HepG2 (cell line): ENCODE results near the gene PRR11. TPM values are rescaled to one million over a fixed set of nuclear protein-coding genes. Genes with fewer than 3 reads are reported as not detected.

Experiments
- DR1 ChIP-seq: sonication (generic); formaldehyde crosslinking; IDR thresholded peaks from 2 replicates; pipeline ENCODE4 v1.8.0; 2021; ENCODE audit warnings: mild to moderate bottlenecking, missing genetic modification reagents, inconsistent platforms
- KLF13 ChIP-seq: sonication (generic); formaldehyde crosslinking; IDR thresholded peaks from 2 replicates; pipeline ENCODE4 v1.4.0; 2020; ENCODE audit warnings: mild to moderate bottlenecking, missing genetic modification reagents
- KMT2B ChIP-seq: IDR thresholded peaks from 2 replicates; pipeline ENCODE4 v1.6.1; 2016; ENCODE audit warnings: missing genetic modification reagents, missing compliant biosample characterization
- MEIS1 ChIP-seq: sonication (generic); formaldehyde crosslinking; IDR thresholded peaks from 2 replicates; pipeline ENCODE4 v1.9.0; 2021; ENCODE audit warnings: mild to moderate bottlenecking, missing genetic modification reagents, moderate library complexity, borderline replicate concordance
- MLLT10 ChIP-seq: sonication (generic); formaldehyde crosslinking; IDR thresholded peaks from 2 replicates; pipeline ENCODE4 v1.4.0; 2020; ENCODE audit warnings: missing genetic modification reagents
- PHF8 ChIP-seq: sonication (generic); formaldehyde crosslinking; IDR thresholded peaks from 2 replicates; pipeline ENCODE4 v1.5.0; 2020; ENCODE audit warnings: missing genetic modification reagents
- TBX2 ChIP-seq: sonication (generic); formaldehyde crosslinking; IDR thresholded peaks from 2 replicates; pipeline ENCODE4 v1.5.0; 2020; ENCODE audit warnings: missing genetic modification reagents, mild to moderate bottlenecking, borderline replicate concordance
- ZNF138 ChIP-seq: sonication (generic); formaldehyde crosslinking; IDR thresholded peaks from 2 replicates; pipeline ENCODE4 v1.5.0; 2020; ENCODE audit warnings: mild to moderate bottlenecking, low read depth, missing genetic modification reagents
- ZNF256 ChIP-seq: sonication (generic); formaldehyde crosslinking; conservative IDR thresholded peaks from 2 replicates; pipeline ENCODE4 v1.4.0; 2020; ENCODE audit warnings: missing genetic modification reagents
- ZNF768 ChIP-seq: sonication (generic); formaldehyde crosslinking; IDR thresholded peaks from 2 replicates; pipeline ENCODE4 v1.4.0; 2020; ENCODE audit warnings: missing genetic modification reagents
- polyA plus RNA-seq, 8 experiments: library from polyadenylated mRNA; depleted of rRNA in 3 of 8; stranded (reverse) in 7 of 8; unstranded in 1 of 8; fragments of >200 nt; fragmentation: Illumina TruSeq in 4 of 8; extraction: Trizol in 4 of 8; gene quantifications; 2 replicates each; pipeline versions ENCODE4 v1.2.1 to v1.2.3, GENCODE V29; 2011 to 2016; ENCODE audit warnings: low read depth in 4 of 8, missing spikeins in 1 of 8, mixed read lengths in 1 of 8; ENCODE audit not compliant: insufficient read depth in 1 of 8
- total RNA-seq, 5 experiments: library from RNA; depleted of rRNA; stranded (reverse); fragments of >200 nt; fragmentation: Illumina TruSeq; extraction: Trizol; gene quantifications; 2 replicates each; pipeline ENCODE4 v1.2.3, GENCODE V29; 2016; ENCODE audit warnings: low read depth in 1 of 5
- TF ChIP-seq, protein P1 (sequence below): sonication (generic); formaldehyde crosslinking; IDR thresholded peaks from 2 replicates; pipeline ENCODE4 v1.4.0; 2020; ENCODE audit warnings: missing genetic modification reagents
- TF ChIP-seq, protein P2 (sequence below): sonication (generic); formaldehyde crosslinking; IDR thresholded peaks from 2 replicates; pipeline ENCODE4 v1.5.0; 2020; ENCODE audit warnings: mild to moderate bottlenecking, low read depth, missing genetic modification reagents, borderline replicate concordance
- TF ChIP-seq, protein P3 (sequence below): sonication (generic); formaldehyde crosslinking; IDR thresholded peaks from 2 replicates; pipeline ENCODE4 v1.9.0; 2021; ENCODE audit warnings: missing genetic modification reagents, borderline replicate concordance
- TF ChIP-seq, protein P4 (sequence below), 2 experiments: sonication (generic) in 1 of 2; formaldehyde crosslinking in 1 of 2; IDR thresholded peaks; 2 replicates each; pipeline versions ENCODE4 v1.4.0 to v1.6.1; 2018 to 2020; ENCODE audit warnings: missing genetic modification reagents in 2 of 2, borderline replicate concordance in 1 of 2, low read depth in 1 of 2, mild to moderate bottlenecking in 1 of 2, missing biosample characterization in 1 of 2
- TF ChIP-seq, protein P5 (sequence below): sonication (generic); formaldehyde crosslinking; IDR thresholded peaks from 2 replicates; pipeline ENCODE4 v1.4.0; 2020; ENCODE audit warnings: mild to moderate bottlenecking, missing genetic modification reagents

Gene PRR11
- total and polyA plus RNA-seq, 2 of the 13 experiments (the other 11 are each of a cell fraction or from before 2014, with no cell fraction given), result 35.7 to 39.2 TPM

DNA sequence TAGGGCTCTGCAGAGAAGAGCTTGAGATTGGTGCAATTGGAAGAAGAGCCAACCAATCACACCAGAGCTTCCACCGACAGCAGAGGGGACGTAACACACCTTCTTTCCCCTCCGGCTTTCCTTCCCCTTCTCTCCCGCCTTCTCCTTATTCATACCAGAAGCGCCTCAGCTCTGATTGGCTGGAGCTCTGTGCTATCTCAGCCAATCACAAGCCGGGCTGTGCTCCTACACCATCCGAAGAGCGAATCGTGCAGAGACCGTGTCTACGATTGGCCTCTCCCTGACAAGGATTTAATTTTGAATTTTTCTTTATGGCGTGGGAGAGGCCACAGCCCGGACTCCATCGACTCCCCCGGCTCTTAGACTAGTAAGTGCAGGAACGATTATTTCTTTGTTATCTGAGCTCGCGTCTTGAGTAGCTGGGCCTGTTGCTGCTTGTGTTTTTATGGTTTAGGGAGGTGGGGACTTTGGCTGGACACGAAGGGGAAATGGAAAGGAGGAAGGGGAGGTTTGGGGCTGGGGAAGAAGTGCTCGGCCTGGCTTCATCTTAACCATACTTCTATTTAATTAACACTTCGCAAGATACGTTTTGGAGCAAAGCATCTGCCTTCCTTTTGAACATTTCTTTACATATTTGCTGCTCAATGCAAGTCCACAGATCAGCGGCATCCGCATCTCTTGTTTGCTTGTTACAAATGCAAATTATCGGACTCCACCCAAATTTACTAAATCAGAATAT, at the start of gene PRR11 (continued):
- TF ChIP-seq, protein P1, sequence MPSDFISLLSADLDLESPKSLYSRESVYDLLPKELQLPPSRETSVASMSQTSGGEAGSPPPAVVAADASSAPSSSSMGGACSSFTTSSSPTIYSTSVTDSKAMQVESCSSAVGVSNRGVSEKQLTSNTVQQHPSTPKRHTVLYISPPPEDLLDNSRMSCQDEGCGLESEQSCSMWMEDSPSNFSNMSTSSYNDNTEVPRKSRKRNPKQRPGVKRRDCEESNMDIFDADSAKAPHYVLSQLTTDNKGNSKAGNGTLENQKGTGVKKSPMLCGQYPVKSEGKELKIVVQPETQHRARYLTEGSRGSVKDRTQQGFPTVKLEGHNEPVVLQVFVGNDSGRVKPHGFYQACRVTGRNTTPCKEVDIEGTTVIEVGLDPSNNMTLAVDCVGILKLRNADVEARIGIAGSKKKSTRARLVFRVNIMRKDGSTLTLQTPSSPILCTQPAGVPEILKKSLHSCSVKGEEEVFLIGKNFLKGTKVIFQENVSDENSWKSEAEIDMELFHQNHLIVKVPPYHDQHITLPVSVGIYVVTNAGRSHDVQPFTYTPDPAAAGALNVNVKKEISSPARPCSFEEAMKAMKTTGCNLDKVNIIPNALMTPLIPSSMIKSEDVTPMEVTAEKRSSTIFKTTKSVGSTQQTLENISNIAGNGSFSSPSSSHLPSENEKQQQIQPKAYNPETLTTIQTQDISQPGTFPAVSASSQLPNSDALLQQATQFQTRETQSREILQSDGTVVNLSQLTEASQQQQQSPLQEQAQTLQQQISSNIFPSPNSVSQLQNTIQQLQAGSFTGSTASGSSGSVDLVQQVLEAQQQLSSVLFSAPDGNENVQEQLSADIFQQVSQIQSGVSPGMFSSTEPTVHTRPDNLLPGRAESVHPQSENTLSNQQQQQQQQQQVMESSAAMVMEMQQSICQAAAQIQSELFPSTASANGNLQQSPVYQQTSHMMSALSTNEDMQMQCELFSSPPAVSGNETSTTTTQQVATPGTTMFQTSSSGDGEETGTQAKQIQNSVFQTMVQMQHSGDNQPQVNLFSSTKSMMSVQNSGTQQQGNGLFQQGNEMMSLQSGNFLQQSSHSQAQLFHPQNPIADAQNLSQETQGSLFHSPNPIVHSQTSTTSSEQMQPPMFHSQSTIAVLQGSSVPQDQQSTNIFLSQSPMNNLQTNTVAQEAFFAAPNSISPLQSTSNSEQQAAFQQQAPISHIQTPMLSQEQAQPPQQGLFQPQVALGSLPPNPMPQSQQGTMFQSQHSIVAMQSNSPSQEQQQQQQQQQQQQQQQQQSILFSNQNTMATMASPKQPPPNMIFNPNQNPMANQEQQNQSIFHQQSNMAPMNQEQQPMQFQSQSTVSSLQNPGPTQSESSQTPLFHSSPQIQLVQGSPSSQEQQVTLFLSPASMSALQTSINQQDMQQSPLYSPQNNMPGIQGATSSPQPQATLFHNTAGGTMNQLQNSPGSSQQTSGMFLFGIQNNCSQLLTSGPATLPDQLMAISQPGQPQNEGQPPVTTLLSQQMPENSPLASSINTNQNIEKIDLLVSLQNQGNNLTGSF, result no peak
- TF ChIP-seq KLF13 (CRISPR knock-in tag) (no peak), MEIS1 (CRISPR knock-in tag) (no peak; the same call in 1 of the 2 replicates), ZNF138 (CRISPR knock-in tag) (no peak), PHF8 (CRISPR knock-in tag) (peak; percentile 33; the same call in 1 of the 2 replicates), MLLT10 (CRISPR knock-in tag) (no peak), ZNF768 (CRISPR knock-in tag) (no peak), ZNF256 (CRISPR knock-in tag) (no peak), DR1 (CRISPR knock-in tag) (no peak), KMT2B (CRISPR knock-in tag) (no peak), TBX2 (no peak)
- TF ChIP-seq, protein P2, sequence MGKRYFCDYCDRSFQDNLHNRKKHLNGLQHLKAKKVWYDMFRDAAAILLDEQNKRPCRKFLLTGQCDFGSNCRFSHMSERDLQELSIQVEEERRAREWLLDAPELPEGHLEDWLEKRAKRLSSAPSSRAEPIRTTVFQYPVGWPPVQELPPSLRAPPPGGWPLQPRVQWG, result no peak
- TF ChIP-seq, protein P3, sequence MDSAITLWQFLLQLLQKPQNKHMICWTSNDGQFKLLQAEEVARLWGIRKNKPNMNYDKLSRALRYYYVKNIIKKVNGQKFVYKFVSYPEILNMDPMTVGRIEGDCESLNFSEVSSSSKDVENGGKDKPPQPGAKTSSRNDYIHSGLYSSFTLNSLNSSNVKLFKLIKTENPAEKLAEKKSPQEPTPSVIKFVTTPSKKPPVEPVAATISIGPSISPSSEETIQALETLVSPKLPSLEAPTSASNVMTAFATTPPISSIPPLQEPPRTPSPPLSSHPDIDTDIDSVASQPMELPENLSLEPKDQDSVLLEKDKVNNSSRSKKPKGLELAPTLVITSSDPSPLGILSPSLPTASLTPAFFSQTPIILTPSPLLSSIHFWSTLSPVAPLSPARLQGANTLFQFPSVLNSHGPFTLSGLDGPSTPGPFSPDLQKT (CRISPR knock-in tag), result no peak
- TF ChIP-seq, protein P4, sequence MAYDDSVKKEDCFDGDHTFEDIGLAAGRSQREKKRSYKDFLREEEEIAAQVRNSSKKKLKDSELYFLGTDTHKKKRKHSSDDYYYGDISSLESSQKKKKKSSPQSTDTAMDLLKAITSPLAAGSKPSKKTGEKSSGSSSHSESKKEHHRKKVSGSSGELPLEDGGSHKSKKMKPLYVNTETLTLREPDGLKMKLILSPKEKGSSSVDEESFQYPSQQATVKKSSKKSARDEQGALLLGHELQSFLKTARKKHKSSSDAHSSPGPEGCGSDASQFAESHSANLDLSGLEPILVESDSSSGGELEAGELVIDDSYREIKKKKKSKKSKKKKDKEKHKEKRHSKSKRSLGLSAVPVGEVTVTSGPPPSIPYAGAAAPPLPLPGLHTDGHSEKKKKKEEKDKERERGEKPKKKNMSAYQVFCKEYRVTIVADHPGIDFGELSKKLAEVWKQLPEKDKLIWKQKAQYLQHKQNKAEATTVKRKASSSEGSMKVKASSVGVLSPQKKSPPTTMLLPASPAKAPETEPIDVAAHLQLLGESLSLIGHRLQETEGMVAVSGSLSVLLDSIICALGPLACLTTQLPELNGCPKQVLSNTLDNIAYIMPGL (CRISPR knock-in tag; IDR thresholded peaks at IDR 0.05; ENCODE audit: borderline replicate concordance in 1 of 2, low read depth in 1 of 2), result no peak
- TF ChIP-seq, protein P5, sequence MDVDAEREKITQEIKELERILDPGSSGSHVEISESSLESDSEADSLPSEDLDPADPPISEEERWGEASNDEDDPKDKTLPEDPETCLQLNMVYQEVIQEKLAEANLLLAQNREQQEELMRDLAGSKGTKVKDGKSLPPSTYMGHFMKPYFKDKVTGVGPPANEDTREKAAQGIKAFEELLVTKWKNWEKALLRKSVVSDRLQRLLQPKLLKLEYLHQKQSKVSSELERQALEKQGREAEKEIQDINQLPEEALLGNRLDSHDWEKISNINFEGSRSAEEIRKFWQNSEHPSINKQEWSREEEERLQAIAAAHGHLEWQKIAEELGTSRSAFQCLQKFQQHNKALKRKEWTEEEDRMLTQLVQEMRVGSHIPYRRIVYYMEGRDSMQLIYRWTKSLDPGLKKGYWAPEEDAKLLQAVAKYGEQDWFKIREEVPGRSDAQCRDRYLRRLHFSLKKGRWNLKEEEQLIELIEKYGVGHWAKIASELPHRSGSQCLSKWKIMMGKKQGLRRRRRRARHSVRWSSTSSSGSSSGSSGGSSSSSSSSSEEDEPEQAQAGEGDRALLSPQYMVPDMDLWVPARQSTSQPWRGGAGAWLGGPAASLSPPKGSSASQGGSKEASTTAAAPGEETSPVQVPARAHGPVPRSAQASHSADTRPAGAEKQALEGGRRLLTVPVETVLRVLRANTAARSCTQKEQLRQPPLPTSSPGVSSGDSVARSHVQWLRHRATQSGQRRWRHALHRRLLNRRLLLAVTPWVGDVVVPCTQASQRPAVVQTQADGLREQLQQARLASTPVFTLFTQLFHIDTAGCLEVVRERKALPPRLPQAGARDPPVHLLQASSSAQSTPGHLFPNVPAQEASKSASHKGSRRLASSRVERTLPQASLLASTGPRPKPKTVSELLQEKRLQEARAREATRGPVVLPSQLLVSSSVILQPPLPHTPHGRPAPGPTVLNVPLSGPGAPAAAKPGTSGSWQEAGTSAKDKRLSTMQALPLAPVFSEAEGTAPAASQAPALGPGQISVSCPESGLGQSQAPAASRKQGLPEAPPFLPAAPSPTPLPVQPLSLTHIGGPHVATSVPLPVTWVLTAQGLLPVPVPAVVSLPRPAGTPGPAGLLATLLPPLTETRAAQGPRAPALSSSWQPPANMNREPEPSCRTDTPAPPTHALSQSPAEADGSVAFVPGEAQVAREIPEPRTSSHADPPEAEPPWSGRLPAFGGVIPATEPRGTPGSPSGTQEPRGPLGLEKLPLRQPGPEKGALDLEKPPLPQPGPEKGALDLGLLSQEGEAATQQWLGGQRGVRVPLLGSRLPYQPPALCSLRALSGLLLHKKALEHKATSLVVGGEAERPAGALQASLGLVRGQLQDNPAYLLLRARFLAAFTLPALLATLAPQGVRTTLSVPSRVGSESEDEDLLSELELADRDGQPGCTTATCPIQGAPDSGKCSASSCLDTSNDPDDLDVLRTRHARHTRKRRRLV (CRISPR knock-in tag), result no peak
